Measurements from ENCODE around the gene ARHGEF25. TPM values are rescaled to one million over a fixed set of nuclear protein-coding genes. Genes with fewer than 3 reads are reported as not detected.
A peak's percentile ranks its signal among the peaks of the same experiment; 100 is the strongest.
"Not testable (repeated sequence)": the region's sequence is repeated elsewhere in the genome, so short reads cannot be mapped to it uniquely, and the experiment has no call there.

Gene ARHGEF25
- total RNA-seq, 1 experiment from 2014 or later, result 5.2 TPM

DNA sequence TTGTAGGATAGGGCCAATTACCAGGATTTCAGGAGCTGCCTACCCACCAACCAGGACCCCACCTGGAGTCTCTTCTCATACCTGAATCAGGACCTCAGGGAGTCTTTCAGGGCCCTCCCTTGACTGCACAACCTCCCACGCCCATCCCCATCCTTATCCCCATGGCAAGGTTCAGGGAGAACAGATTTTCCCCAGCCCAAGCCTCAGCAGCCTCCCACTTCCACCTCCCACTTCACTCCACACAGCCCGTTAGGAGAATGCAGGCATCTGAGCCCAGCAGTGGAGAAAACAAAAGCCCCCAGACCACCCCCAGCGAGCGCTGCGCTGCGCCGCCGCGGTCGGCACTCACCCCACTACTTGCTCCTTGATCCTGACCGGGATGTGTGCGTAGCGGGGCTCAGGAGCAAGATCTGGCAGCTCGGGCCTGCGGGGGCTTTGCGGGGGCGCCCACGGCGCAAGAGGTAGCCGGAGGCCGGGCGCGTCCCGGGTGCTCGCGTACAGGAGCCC is 20.4 kb downstream of the ARHGEF25 start:
- Histone ChIP-seq H3K9me3 (no peaks in the 10 kb centered on the region), H3K4me1 (no peaks in the 10 kb centered on the region), H3K4me3 (ENCODE audit: low read depth, low read length) (no peak overlapping the region), H3K36me3 (ENCODE audit: control insufficient read depth, insufficient read depth, low read length) (no peaks in the 10 kb centered on the region), H3K27me3 (replicated peaks; ENCODE audit: control insufficient read depth, insufficient read depth, low read length) (no peaks in the 10 kb centered on the region)
- DNase-seq, result no peak
- CTCF ChIA-PET, result interaction anchor here (1.0 kb wide), 1 partner anchor 49 kb away, joined by 3 read pairs; no protein-coding TSS in a partner anchor
- Mint-ChIP-seq H3K4me3 (ENCODE audit: unreplicated experiment) (peak overlapping the region; percentile 49), H3K27ac (ENCODE audit: unreplicated experiment) (no peak overlapping the region), H3K27me3 (ENCODE audit: insufficient read depth, unreplicated experiment) (no peaks in the 10 kb centered on the region), H3K9me3 (ENCODE audit: unreplicated experiment) (no peaks in the 10 kb centered on the region), H3K36me3 (ENCODE audit: insufficient read depth, unreplicated experiment) (no peaks in the 10 kb centered on the region), H3K4me1 (ENCODE audit: low read depth, unreplicated experiment) (peaks cover 5% of the 10 kb centered on the region)
- no TSS peak for BruUV-seq (replicated peaks)
- intact Hi-C loops (cut with micrococcal nuclease; ENCODE audit: unreplicated experiment), result loop anchor here (2.0 kb wide), 1 partner anchor 61 kb away; no protein-coding TSS in a partner anchor
- POLR2A ChIA-PET, result no interaction called here
- TF ChIP-seq, protein P1, sequence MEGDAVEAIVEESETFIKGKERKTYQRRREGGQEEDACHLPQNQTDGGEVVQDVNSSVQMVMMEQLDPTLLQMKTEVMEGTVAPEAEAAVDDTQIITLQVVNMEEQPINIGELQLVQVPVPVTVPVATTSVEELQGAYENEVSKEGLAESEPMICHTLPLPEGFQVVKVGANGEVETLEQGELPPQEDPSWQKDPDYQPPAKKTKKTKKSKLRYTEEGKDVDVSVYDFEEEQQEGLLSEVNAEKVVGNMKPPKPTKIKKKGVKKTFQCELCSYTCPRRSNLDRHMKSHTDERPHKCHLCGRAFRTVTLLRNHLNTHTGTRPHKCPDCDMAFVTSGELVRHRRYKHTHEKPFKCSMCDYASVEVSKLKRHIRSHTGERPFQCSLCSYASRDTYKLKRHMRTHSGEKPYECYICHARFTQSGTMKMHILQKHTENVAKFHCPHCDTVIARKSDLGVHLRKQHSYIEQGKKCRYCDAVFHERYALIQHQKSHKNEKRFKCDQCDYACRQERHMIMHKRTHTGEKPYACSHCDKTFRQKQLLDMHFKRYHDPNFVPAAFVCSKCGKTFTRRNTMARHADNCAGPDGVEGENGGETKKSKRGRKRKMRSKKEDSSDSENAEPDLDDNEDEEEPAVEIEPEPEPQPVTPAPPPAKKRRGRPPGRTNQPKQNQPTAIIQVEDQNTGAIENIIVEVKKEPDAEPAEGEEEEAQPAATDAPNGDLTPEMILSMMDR (IDR thresholded peaks at IDR 0.05; ENCODE audit: insufficient read depth in 1 of 2, low read depth in 1 of 2, low read length in 1 of 2, severe bottlenecking in 1 of 2, unreplicated experiment in 1 of 2), result no peak

DNA sequence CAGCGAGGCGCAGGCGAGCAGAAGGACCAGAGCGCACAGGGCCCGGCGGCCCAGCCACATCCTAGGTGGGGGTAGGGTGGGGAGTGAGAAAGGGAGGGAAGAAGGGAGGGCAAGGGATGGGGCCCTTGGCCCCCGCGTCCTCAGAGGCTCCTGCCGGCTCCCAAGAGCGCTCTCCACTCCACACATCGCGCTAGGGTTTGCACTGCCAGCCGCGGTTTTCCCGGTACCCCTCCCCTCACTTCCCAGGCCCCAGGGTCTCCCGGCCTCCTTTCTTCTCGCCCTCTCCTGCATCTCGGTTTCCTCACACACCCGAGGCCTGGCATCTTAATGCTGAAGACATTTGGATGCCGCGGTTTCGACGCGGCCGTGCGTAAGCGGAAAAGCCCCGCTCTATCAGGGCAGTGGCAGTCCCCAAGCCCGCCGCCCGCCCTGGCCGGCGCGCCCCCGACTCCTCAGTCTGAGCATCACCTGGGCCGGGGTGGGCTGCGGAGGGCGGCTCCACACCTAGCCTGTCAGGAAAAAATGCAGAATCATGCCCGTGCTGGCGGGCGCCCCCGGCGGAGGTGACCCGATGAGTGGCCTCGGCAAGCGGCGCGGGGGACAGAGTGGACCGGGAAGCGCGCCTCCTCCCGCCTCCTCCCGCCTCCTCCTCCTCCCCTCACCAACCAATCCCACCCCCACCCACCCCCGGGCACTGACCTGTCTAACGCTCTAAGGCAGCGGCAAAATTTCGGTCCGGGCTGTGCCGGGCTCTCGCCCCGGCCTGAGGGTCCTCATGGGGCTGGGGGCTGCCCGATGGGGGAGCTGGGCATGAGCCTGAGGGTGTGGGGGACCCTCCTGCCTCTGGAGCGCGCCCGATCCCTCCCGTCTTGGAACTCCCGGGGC is 21.1 kb downstream of the ARHGEF25 start:
- no TSS peak for BruUV-seq (replicated peaks)
- peak overlapping the region; percentile 49 for H3K4me3 Mint-ChIP-seq (ENCODE audit: unreplicated experiment)
- ChIA-PET POLR2A (no interaction called here), CTCF (interaction anchor here (0.6 to 2.8 kb wide), 11 partner anchors 10 to 419 kb away, joined by 3 to 17 read pairs (median 4); partner anchors contain the start of gene ARHGEF25)
- no peaks in the 10 kb centered on the region for H3K4me1 ChIP-seq
- no peaks in the 10 kb centered on the region for H3K9me3 ChIP-seq
- no peaks in the 10 kb centered on the region for H3K36me3 Mint-ChIP-seq (ENCODE audit: insufficient read depth, unreplicated experiment)
- H3K4me1 Mint-ChIP-seq (ENCODE audit: low read depth, unreplicated experiment), result peaks cover 5% of the 10 kb centered on the region
- TF ChIP-seq, protein P1 (IDR thresholded peaks at IDR 0.05; ENCODE audit: insufficient read depth in 1 of 2, low read depth in 1 of 2, low read length in 1 of 2, severe bottlenecking in 1 of 2, unreplicated experiment in 1 of 2), result no peak
- H3K27me3 ChIP-seq (replicated peaks; ENCODE audit: control insufficient read depth, insufficient read depth, low read length), result no peaks in the 10 kb centered on the region
- intact Hi-C loops (cut with micrococcal nuclease; ENCODE audit: unreplicated experiment), result loop anchor here (2.0 kb wide), 1 partner anchor 60 kb away; no protein-coding TSS in a partner anchor
- peak overlapping the region; percentile 49 for H3K4me3 ChIP-seq (ENCODE audit: low read depth, low read length)
- no peaks in the 10 kb centered on the region for H3K27me3 Mint-ChIP-seq (ENCODE audit: insufficient read depth, unreplicated experiment)
- DNase-seq, result peak in 1 of 2 experiments; percentile 42
- H3K27ac Mint-ChIP-seq (ENCODE audit: unreplicated experiment), result no peak overlapping the region
- no peaks in the 10 kb centered on the region for H3K36me3 ChIP-seq (ENCODE audit: control insufficient read depth, insufficient read depth, low read length)
- no peaks in the 10 kb centered on the region for H3K9me3 Mint-ChIP-seq (ENCODE audit: unreplicated experiment)

DNA sequence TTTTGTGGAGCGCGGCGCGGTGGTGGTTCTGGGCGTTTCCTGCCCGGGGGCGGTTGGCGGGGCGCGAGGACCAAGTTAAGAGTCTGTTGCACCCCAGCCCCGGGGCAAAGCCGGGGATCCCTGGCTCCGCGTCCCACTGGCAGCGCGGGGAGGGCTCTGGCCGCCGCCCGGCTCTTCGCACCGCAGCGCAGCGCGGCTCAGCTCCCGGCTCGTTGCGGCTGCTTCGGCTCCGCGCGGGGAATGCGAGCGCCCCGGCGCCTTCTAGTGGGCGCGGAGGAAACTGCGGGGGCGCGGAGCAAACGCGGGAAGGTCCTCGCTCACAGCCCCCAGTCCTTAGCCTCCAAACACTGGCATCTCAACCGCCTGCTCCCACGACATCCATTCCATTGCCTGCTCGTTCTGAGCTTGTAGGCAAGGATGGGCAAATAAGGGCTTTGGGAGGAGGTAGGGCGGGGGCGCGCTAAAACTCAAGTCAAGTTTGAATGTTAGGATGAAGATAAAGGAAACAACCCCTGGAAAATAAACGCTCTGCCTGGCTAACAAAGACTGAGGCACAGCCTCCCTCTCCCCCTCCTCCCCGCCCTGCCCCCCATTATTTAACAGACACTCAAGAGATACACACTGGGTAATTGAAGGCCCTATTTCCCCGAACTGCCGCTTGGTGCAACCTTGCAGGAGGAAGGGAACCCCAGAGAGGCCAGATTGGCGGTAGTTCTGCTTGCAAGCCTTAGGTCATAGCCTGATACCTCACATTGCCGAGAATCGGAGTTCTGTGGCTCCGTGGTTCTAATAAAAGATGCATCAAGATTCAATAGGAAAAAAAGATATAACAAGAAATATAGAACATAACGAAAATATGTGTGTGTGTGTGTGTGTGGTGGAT is 22.0 kb downstream of the ARHGEF25 start, which contains the start of gene B4GALNT1:
Gene B4GALNT1, minus strand, starts transcription at position 244 of the 883 bp plus-strand sequence. CDS start 1,069 bp downstream, outside the sequence.
- TF ChIP-seq, protein P1 (IDR thresholded peaks at IDR 0.05; ENCODE audit: insufficient read depth in 1 of 2, low read depth in 1 of 2, low read length in 1 of 2, severe bottlenecking in 1 of 2, unreplicated experiment in 1 of 2), result peak; percentile 85 to 90
- Mint-ChIP-seq H3K9me3 (ENCODE audit: unreplicated experiment) (no peaks in the 10 kb centered on the region), H3K4me3 (ENCODE audit: unreplicated experiment) (peak within 1 kb of the TSS; percentile 49), H3K27me3 (ENCODE audit: insufficient read depth, unreplicated experiment) (no peaks in the 10 kb centered on the region), H3K27ac (ENCODE audit: unreplicated experiment) (no peak within 1 kb of the TSS), H3K4me1 (ENCODE audit: low read depth, unreplicated experiment) (peaks cover 5% of the 10 kb centered on the region), H3K36me3 (ENCODE audit: insufficient read depth, unreplicated experiment) (no peaks in the 10 kb centered on the region)
- intact Hi-C loops (cut with micrococcal nuclease; ENCODE audit: unreplicated experiment), result loop anchor here (2.0 kb wide), 1 partner anchor 60 kb away; no protein-coding TSS in a partner anchor
- POLR2A ChIA-PET, result no interaction called here
- Histone ChIP-seq H3K9me3 (no peaks in the 10 kb centered on the region), H3K4me1 (no peaks in the 10 kb centered on the region), H3K36me3 (ENCODE audit: control insufficient read depth, insufficient read depth, low read length) (no peaks in the 10 kb centered on the region), H3K27me3 (replicated peaks; ENCODE audit: control insufficient read depth, insufficient read depth, low read length) (no peaks in the 10 kb centered on the region), H3K4me3 (ENCODE audit: low read depth, low read length) (peak within 1 kb of the TSS; percentile 49)
- DNase-seq, result peak in 1 of 2 experiments; percentile 82
- no TSS peak for BruUV-seq (replicated peaks)
- CTCF ChIA-PET, result interaction anchor here (0.6 to 2.8 kb wide), 11 partner anchors 11 to 420 kb away, joined by 3 to 17 read pairs (median 4); partner anchors contain the start of gene ARHGEF25

DNA sequence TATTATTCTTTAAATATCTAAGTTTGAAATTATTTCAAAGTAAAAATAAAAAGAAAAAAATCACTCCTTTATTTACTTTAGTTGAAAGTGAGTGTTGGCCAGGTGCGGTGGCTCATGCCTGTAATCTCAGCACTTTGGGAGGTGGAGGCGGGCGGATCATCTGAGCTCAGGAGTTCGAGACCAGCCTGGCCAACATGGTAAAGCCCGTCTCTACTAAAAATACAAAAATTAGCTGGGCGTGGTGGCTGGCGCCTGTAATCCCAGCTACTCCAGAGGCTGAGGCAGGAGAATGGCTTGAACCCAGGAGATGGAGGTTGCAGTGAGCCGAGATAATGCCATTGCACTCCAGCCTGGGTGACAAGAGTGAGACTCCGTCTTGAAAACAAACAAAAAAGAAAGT is 25.5 kb downstream of the ARHGEF25 start:
- H3K36me3 ChIP-seq (ENCODE audit: control insufficient read depth, insufficient read depth, low read length); H3K4me1 ChIP-seq; H3K4me3 ChIP-seq (ENCODE audit: low read depth, low read length); intact Hi-C loops (cut with micrococcal nuclease; ENCODE audit: unreplicated experiment); H3K9me3 Mint-ChIP-seq (ENCODE audit: unreplicated experiment); H3K4me1 Mint-ChIP-seq (ENCODE audit: low read depth, unreplicated experiment); H3K36me3 Mint-ChIP-seq (ENCODE audit: insufficient read depth, unreplicated experiment); H3K27me3 Mint-ChIP-seq (ENCODE audit: insufficient read depth, unreplicated experiment); H3K9me3 ChIP-seq; H3K27ac Mint-ChIP-seq (ENCODE audit: unreplicated experiment); BruUV-seq (replicated peaks); DNase-seq; H3K4me3 Mint-ChIP-seq (ENCODE audit: unreplicated experiment); H3K27me3 ChIP-seq (replicated peaks; ENCODE audit: control insufficient read depth, insufficient read depth, low read length); POLR2A ChIA-PET: not testable (repeated sequence)
- CTCF ChIA-PET, result interaction anchor here (0.9 kb wide), 1 partner anchor 57 kb away, joined by 3 read pairs; no protein-coding TSS in a partner anchor

Measured in Caco-2 (cell line).